HG03460 (cell line): ENCODE results near the gene HMGN5.

Experiments used
- ATAC-seq: cut with Tn5 transposase; IDR thresholded peaks from one replicate; pipeline ENCODE4 v1.9.1; 2021; ENCODE audit not compliant: unreplicated experiment

Gene HMGN5, protein sequence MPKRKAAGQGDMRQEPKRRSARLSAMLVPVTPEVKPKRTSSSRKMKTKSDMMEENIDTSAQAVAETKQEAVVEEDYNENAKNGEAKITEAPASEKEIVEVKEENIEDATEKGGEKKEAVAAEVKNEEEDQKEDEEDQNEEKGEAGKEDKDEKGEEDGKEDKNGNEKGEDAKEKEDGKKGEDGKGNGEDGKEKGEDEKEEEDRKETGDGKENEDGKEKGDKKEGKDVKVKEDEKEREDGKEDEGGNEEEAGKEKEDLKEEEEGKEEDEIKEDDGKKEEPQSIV

DNA sequence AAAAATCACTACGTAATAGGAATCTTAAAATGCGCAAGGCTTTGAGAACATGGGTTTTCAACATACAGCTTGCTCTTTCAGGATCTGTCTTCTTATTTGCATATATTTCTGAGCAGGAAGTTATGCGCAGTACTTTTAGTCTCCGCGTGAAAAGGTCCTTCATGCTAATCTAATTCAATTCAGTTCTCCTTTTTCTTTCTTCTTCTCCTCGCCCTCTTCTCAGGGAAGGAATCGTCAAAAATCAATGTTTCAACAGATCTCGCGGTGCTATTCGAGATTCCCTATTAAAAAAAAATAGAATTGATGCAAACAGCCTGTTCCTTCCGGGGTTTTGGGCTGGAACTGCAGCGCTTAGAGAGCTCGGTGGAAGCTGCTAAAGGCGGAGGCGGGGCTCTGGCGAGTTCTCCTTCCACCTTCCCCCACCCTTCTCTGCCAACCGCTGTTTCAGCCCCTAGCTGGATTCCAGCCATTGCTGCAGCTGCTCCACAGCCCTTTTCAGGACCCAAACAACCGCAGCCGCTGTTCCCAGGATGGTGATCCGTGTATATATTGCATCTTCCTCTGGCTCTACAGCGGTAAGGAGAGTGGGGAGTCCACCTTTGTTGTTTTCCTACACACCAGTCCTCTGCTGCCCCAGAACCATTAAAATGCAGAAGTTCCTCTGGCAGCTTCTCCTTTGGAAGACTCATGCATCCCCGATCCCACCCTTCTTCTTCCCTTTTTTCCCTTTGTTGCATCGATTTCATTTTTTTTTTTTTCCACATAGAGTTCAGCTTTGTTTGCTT, at the start of gene HMGN5, which contains the start of gene SH3BGRL:
TSS of gene HMGN5 (minus strand) at position 243 of the 785 bp plus-strand sequence. CDS start 80,364 bp downstream, outside the sequence.
TSS of gene SH3BGRL (plus strand) at position 432 of the 785 bp plus-strand sequence. CDS start at position 531, 99 bp downstream.
- peak; percentile 92 for ATAC-seq

DNA sequence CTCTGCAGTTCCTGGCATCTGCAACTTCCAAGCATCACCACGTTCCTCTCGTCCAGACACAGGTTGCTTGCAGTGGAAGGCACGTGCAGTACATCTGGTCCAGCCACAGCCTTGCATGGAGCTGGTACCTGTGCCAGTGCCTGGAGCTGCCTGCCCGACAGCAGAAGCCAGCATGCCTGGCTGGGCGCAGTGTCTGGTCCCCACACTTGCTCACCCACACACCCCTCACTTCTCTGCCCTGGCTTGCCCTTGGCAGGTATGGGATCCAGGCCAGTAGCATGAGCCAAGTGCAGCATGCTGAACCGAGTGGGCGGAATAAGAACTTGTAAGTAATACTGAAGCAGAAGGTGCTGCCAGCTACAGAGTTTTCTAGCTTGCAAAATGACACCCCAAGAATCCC, 40.0 kb upstream of the HMGN5 start:
- no peak for ATAC-seq

DNA sequence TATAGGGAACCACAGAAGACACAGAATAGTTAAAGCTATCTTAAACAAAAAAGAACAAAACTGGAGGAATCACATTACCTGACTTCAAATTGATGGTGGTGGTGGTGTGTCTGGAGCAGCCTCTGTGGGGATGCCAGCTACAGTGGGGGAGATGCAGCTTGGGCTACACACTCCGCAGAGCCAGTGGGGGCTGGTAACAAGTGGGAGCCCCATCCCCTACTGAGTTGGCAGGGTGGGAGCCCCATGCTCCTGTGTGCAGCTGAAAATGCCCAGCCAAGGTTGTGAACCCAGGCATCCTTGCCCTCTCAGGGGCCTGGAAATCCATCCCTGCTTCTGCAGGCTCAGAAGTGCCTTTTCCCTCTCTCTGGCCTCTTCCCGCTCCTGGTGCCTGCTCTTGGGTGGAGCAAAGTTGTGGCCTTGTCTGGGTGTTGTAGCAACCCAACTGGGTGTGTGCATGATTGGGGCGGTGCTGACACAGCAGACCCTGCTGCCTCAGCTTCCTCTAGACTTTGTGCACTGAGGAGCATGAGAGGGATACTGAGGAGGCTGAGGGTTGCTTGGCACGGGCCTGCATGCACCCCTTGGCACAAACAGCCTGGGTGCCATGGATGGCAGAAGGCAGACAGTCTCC, 39.1 kb upstream of the HMGN5 start:
- no peak for ATAC-seq

DNA sequence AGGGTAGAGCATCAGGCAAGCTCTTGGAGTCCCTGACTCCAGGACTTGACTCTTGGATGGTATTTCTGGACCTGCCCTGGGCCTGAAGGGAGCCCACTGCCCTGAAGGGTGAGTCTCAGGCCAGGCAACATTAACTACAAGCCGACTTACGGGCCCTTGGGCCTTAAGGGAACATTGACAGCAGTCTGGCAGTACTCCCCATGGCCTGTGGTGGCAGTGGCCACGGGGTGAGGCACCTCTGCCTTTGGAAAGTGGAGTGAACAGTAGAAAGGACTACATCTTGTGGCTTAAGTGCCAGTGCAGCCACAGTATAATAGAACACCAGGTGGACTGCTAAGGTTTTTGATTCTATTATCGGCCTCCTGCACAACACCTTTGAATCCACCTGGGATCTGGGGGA, 36.5 kb upstream of the HMGN5 start:
- no peak for ATAC-seq

DNA sequence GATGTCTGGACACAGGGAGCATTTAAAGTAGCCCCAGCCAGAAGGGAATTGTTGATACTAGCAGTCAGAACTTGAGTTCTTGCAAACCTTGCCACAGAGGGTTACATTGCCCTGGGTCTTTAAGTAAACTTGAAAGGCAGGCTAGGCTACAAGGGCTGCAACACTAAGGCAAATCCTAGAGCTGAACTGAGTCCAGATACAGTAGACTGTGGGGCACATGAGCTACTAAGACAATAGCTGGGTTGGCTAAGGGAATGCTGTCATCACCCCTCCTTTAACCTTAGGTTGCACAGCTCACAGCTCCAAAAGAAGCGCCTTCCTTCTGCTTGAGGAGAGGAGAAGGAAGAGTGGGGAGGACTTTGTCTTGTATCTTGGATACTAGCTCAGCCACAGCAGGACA, 35.8 kb upstream of the HMGN5 start:
- ATAC-seq = no peak

DNA sequence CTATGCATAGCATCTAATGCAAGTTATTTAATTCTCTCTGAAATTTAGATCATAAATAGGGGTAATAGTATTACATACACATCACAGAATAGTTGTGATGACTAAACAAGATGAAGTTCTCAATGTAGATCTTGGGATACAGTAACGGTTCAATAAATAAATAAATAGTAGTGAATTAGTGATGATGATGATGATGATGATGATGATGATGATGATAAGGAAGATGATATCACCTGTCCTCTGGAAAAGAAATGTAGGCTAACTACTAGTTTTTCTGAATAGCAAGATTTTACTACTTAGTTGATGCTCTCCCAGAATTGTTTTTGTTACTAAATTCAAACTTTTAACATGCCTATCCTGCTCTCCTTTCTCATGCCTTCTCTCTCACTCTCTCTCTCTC, 30.5 kb upstream of the HMGN5 start:
- ATAC-seq = no peak

DNA sequence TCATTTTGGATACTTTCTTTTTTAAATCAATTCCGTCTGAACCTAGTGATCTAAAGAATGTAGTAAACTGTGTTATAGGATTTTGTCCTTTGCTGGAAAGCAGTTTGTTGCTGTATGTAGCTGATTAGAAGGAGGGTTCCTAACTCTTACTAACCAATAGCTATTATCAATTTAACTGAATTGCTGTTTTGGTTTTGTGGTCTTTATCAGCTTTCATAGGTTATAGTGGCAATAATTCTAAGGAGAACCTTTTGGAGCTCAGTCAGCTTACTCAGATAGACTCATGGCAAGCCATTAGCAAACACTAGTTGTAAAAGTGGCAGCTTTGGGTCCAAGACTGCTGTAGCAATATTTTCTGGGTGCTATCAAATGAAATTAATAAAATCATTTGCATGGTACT, 29.8 kb upstream of the HMGN5 start:
- no peak for ATAC-seq

DNA sequence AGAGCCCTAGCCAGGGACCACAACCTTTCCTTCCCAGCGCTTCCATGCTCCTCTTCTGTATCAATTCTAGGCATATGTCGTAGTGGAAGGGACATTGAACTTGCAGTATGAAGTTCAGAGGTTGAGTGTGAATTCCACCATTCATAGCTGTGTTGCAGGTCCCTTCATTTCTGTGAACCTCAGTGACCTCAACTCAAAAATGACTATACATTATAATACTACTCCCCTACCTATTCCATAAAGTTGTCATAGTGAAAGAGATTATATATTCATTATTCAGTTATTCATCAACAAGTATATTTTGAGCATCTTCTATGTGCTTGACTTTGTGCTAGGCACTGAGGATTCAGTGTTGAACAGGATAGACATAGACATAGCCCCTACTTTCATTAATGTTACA, 28.2 kb upstream of the HMGN5 start:
- no peak for ATAC-seq

DNA sequence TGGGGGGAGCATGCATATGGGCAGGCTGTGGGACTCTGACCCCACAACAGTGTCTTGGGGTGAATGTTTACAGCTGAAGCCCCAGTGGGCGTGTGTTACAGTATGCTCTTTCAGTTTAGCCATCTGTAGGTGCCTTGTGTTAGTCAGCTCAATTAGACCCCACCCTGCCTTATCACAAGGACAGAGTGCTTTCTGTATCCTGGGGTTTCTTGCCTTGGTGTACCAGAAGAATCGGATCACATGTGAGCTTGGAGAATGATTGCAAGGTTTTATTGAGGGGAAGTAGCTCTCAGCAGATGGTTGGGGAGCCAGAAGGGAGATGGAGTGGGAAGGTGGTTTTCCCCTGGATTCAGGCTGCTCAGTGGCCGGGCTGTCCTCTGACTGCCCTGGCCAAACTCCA, 27.5 kb upstream of the HMGN5 start:
- ATAC-seq = no peak

DNA sequence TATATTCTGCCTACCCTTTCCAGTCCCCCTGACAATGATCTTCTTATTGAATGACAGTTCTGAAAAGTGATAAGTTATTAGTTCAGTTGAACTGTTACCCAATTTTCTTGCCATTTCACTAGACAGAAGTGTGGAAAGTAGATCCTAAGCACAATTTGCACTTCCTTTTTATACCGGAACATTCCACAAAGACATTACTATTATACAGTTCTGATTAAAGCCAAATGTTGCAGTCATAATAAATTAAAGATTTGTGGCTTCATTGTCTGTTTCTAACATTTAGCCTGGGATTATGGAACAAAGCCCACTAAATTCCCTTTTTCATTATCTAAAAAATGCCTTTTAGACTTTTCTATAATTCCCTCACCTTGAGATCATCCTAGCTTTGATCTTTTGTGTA, 14.0 kb upstream of the HMGN5 start:
- no peak for ATAC-seq

DNA sequence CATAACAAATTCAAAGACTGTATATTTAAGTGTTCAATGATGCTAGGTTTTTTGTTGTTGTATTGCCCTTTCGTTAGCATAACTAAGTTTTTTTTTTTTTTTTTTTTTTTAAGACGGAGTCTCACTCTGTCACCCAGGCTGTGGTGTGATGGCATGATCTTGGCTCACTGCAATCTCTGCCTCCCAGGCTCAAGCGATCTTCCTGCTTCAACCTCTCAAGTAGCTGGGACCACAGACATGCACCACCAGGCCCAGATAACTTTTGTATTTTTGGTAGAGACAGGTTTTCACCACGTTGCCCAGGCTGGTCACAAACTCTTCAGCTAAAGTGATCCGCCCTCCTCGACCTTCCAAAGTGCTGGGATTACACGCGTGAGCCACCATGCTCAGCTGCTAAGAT, 7.2 kb upstream of the HMGN5 start:
- no peak for ATAC-seq

DNA sequence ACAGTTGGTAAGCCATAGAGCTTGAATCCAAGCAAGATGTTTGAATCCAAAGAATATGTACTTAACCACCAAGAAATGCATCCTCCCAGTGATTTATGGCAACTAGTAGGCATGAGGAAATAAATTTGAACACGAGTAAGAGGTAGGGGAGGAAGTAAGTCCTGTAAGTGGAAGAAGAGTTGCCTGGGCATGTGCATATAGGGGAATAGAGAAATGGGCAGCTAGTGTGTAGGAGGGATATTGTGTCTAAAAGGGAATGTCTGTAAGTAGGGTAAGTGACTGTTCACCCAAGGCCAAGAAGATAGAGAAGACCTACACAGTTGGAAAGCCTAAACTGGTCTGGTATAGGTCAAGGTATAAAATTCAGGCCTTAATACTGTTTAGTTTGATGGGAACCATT, 4.8 kb upstream of the HMGN5 start:
- no peak for ATAC-seq

DNA sequence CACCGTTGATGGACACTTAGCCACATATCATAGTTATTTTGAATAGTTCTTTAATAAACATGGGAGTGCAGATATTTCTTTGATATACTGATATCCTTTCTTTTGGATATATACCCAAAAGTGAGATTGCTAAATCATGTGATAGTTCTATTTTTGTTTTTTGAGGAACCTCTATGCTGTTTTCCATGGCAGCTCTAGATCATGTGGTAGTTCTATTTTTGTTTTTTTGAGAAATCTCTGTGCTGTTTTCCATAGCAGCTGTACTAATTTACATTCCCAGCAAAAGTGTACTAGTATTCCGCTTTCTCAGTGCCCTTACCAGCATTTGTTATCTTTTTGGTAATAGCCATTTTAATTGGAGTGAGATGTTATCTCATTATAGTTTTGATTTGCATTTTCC, 3.8 kb upstream of the HMGN5 start:
- no peak for ATAC-seq

DNA sequence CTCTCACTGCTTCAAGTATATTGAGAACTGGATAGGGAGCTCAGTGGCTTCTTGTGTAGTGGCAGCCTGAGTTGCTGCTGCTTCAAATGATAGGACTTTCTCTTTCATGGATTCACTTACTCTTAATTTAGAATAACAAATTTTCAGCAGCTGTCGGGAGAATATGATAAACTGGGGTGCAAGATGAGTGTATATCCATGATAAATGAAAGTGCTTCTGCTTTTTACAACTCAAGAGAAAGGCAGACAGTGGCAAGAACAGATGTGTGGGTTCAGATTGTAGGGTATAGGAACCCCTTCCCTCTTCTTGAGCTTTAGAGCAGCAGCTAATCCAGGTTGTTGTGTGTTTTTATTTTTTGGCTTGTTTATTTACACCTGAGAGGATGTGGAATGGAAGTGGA, 1.2 kb upstream of the HMGN5 start:
- no peak for ATAC-seq

DNA sequence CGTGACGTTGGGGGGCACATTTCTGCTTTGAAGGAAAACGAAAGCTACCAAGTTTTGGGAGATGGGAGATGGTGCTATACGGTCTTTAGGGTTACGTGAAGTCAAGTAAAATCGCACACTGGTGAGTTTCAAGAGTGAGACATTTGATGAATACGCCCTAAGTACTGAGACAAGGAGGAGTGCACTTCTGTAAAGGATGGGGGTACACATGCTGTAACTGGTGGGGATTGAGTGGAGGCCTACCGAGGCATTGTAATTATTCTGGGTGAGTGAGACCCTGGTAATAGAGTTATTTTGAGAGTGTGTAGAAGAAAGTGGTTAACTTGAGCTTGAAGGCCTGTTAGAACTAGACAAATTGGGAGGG, 725 bp upstream of the HMGN5 start:
- no peak for ATAC-seq

DNA sequence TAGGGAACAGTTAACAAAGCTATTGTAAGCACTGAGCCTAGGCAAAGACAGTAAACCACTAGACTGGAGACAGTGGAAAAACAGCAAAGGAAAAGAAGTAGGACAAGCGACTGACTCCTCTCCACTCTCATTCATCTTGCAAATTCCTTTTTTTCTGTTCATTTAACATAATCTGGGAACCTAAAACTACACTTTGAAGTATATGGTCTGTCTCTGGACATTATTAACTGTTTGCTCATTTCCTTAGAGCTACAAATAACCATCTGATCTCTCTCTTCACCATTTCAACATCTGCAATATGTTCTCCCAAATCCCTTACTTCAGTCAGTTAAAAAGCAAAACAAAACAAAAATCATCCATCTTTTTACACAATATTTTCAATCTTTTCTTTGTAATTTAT, 642 bp downstream of the HMGN5 start:
- ATAC-seq = no peak

DNA sequence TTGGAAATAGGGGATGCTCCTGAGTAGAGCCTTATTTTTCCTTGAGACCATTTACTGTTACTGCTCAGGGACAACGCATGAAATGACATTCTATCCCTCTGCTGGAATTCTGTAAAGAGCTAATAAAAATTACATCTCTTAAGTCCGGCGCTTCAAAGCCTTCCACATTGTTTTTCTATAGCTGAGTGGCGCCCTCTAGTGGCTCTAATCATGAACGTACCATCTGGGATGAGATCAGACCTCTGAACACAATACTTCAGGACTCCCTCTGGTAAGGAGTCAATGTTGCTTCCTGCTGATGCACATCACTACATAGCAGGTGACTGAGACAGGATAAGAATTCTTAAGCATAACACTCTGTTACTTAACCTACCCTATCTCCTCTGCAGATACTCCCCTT, 6.0 kb downstream of the HMGN5 start:
- peak; percentile 77 for ATAC-seq

DNA sequence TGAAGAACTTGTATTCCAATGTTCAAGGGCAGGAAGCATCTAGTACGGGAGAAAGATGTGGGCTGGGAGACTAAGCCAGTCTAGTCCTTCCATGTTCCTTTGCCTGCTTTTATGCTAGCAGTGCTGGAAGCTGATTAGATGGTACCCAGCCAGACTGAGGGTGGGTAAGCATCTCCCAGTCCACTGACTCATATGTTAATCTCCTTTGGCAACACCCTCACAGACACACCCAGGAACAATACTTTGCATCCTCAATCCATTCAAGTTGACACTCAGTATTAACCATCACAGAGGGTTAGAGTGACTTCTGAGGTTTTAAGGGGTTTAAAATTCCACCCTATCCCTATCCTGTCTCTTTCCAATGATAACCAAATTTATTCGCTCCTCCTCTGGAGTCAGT, 6.5 kb downstream of the HMGN5 start:
- ATAC-seq = no peak

DNA sequence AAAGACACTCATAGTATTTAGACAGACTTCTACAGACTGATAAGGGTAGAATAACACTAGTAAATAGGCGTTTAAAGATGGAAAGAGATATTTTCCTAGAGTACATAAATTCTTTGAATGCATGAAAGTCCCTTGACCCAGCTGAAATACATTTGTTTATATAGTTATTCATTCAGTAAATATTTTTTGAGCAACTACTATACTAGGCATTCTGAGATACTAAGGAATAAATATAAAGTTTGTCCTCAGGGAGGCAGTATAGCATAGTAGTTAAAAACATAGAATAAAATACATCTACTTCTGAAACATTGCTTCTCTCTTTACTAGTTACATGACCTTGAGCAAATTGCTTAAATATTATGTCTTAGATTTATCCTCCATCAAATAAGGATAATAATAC, 27.4 kb downstream of the HMGN5 start:
- ATAC-seq = no peak

DNA sequence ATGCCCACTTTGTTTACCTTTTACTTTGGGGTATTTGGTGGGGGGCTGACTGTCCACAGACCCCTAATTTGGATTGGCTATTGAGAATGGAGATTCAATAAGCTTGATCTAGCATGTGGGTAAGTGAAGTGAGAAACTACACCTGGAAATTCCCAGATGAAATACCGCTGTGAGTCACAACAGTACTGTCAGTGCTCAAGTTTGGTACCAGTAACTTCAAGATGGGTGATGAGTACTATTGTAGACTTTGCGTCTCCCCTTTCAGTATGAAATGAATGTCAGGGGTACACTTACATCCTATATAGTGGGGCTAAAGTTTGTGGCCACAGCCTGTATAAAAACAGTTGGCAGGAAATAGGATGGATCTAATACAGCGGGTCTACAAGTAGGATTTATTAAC, 33.3 kb downstream of the HMGN5 start:
- ATAC-seq = no peak

DNA sequence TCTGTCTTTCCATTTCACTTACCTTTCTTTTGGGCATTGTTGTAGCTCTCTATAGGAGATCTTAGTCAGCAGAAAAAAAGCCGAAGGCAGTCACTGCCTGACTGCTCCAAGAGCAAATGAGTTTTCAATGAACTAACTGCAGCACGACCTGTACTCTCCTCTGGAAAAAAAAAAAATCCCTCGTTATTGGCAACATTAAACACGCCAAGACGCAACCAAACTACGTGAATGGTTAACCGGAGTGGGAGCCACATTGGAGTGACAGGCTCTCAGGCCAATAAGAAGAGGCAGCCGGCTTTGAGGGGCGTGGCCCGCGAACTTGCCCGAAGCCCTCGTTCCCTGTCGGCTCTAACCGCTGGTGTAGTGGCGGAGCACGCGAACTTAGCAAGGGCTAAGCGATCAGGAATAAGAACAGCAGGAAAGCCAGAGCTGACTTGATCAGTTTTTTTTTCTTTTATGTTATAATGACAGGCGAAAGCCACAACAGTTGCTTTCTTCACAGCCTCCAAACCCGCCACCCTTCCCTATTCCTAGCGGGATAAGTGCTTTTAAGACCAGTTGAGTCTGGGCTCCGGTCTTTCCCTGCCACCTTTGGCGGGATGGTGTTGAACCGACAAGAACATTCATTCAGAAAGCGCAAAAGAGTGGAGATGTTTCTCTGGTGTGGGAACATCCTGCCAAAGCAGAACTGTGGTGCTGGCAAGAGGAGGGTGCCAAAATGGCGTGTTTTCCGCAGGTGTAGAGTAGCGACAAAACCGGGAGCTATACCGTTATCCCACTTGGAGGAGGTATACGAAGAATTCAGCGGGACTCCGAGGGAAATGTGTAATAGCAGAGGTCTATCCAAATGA, 80.0 kb downstream of the HMGN5 start:
- ATAC-seq = peak; percentile 94
